ENCODE results near the gene MRPL14. TPM values are rescaled to one million over a fixed set of nuclear protein-coding genes. Genes with fewer than 3 reads are reported as not detected.
A peak's percentile ranks its signal among the peaks of the same experiment; 100 is the strongest.

The MRPL14 gene
- total RNA-seq, 3 donors from 2014 or later = 41.0 to 57.2 (median 56.8) TPM

GRCh38 chr6:44080561-44081521 is 46.4 kb downstream of the MRPL14 start:
- intact Hi-C loops (cut with DNase I, micrococcal nuclease) = no loop called here
- no peaks in the 10 kb centered on the region for H3K9me3 ChIP-seq
- H3K36me3 ChIP-seq (ENCODE audit: low read depth) = no peaks in the 10 kb centered on the region
- DNase-seq (no peak), ATAC-seq (no peak)
- no peak for TF ChIP-seq CTCF (IDR thresholded peaks at IDR 0.05)
- H3K4me1 ChIP-seq (ENCODE audit: low read depth) = peaks cover 14% of the 10 kb centered on the region
- no peak overlapping the region for H3K4me3 ChIP-seq

GRCh38 chr6:44079672-44080071 is 47.6 kb downstream of the MRPL14 start:
- Histone ChIP-seq H3K4me3 (no peak overlapping the region), H3K9me3 (no peaks in the 10 kb centered on the region), H3K4me1 (ENCODE audit: low read depth) (peaks cover 14% of the 10 kb centered on the region), H3K36me3 (ENCODE audit: low read depth) (no peaks in the 10 kb centered on the region)
- no peak for TF ChIP-seq CTCF (IDR thresholded peaks at IDR 0.05)
- intact Hi-C loops (cut with DNase I, micrococcal nuclease) = loop anchor here (2.0 to 10.0 kb wide), 4 partner anchors 311 to 415 kb away; no protein-coding TSS in a partner anchor
- ATAC-seq (no peak), DNase-seq (no peak)

GRCh38 chr6:44078827-44079671 is 48.2 kb downstream of the MRPL14 start:
- peak in 2 of 3 donors; percentile 76 to 89 for DNase-seq
- H3K9me3 ChIP-seq = no peaks in the 10 kb centered on the region
- peaks cover 20% of the 10 kb centered on the region for H3K4me1 ChIP-seq (ENCODE audit: low read depth)
- peak; percentile 77 for ATAC-seq
- peak; percentile 73 for TF ChIP-seq CTCF (IDR thresholded peaks at IDR 0.05)
- intact Hi-C loops (cut with DNase I, micrococcal nuclease) = loop anchor here (2.0 to 10.0 kb wide), 4 partner anchors 310 to 414 kb away; no protein-coding TSS in a partner anchor
- H3K36me3 ChIP-seq (ENCODE audit: low read depth) = no peaks in the 10 kb centered on the region
- H3K4me3 ChIP-seq = no peak overlapping the region

- Histone ChIP-seq H3K4me3 (no peak overlapping the region), H3K36me3 (ENCODE audit: low read depth) (no peaks in the 10 kb centered on the region), H3K9me3 (no peaks in the 10 kb centered on the region), H3K4me1 (ENCODE audit: low read depth) (peaks cover 26% of the 10 kb centered on the region)
- ATAC-seq (peak; percentile 1), DNase-seq (no peak)
- no peak for TF ChIP-seq CTCF (IDR thresholded peaks at IDR 0.05)
- intact Hi-C loops (cut with DNase I, micrococcal nuclease) = loop anchor here (2.0 to 10.0 kb wide), 4 partner anchors 310 to 414 kb away; no protein-coding TSS in a partner anchor
Observed at GRCh38 chr6:44078219-44078826, 48.9 kb downstream of the MRPL14 start.

Data from mucosa of descending colon (tissue), 3 donors.